Measurements from ENCODE around the gene SRGAP1. TPM values are rescaled to one million over a fixed set of nuclear protein-coding genes. Genes with fewer than 3 reads are reported as not detected.
"Not testable (repeated sequence)": the region's sequence is repeated elsewhere in the genome, so short reads cannot be mapped to it uniquely, and the experiment has no call there.

SRGAP1 gene
- total RNA-seq, 1 experiment from 2014 or later, result 10.7 TPM

DNA sequence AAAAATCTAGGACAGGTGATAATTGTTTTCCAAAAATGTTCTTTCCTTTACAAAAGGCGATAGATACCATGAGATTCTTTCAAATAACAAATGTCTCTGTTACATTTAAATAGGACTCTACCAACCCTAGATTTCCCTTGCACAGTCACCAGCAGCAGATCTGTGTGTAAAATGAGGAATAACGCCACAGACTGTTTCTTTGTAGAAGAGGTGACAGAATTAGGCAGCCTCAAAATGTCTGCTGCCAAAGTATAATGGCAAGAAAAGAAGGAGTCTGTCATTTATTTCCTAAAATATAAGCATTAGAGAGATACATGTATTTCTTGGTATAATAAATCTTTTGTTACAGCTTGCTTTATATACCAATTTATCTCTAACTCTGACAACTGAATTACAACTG is 8.5 kb upstream of the SRGAP1 start:
- no peak for DNase-seq (ENCODE audit: extremely low read depth, low read depth)

DNA sequence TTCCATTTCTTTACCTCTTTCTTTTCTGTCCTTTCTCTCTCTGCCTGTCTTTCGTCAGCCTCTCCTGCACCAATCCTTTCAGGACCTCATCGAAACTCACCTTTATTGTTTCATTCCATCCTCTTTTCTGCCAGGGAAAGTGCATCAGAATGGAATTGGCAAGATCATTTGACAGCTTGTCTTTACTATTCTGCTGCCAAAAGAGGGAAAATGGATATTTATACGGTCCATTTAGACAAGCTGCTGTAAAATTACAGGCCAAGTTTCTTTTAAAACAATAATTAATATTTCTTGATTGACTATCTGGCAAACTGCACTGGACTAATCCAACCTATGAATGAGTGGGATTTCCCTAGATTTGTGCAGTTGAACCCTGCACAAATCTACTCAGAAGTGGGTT is 7.6 kb upstream of the SRGAP1 start:
- DNase-seq (ENCODE audit: extremely low read depth, low read depth), result no peak

DNA sequence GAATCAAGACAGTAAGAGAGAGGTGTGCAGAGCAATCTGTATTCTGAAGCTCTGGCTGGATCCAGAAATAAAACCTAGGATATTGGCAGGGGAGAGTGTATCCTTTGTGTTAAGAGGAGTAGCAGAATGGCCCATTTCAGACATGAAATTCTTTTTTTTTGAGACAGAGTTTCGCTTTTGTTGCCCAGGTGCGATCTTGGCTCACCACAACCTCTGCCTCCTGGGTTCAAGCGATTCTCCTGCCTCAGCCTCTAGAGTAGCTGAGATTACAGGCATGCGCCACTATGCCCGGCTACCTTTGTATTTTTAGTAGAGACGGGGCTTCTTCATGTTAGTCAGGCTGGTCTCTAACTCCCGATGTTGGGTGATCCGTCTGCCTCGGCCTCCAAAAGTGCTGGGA is 6.1 kb upstream of the SRGAP1 start:
- DNase-seq (ENCODE audit: extremely low read depth, low read depth), result no peak

DNA sequence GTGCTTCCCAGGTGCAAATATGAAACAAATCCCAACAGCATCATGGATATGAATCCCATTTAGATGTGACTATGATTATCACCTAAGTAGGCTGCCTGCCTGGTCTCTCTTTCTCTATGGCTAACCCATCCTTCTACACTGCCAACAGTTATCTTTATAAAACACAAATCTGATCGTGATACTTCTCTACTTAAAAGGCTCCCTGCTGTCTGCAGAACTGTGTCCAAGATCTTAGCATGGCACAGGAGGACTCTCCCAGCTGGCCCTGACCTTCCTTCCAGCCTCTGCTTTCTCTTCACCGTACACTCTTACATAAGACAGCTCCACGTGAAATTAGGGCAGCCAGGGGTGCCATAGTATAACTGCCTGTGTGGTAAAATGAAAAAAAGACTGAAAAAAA is 3.5 kb upstream of the SRGAP1 start:
- DNase-seq (ENCODE audit: extremely low read depth, low read depth), result no peak

DNA sequence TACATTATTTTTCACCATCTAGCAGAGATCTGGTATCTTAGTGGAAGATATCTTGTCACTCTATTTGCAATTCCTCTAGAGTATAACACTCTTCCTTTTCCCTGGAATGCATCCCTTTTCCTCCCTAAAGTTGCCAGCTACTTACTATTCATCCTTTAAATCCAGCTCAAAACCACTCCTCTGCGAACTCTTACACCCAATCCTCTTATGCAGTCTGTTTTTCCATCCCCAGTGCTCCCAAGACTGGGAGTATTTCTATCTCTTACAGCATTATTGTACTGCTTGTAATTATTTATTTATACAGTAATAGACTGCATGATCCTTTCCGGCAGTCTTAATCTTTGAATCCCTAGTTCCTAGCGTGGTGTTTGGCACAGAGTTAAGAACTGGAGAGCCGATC is 2.9 kb upstream of the SRGAP1 start:
- no peak for DNase-seq (ENCODE audit: extremely low read depth, low read depth)

DNA sequence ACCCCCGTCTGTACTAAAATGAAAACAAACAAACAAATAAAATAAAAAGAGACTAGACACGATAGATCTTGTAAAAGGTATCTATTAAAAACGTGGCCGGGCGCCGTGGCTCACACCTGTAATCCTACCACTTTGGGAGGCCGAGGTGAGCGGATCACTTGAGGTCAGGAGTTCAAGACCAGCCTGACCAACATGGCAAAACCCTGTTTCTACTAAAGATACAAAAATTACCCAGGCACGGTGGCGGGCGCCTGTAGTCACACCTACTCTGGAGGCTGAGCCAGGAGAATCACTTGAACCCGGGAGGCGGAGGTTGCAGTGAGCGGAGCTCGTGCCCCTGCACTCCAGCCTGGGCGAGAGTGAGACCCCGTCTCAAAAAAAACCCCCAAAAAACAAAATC is 1.8 kb upstream of the SRGAP1 start:
- not testable (repeated sequence) for DNase-seq (ENCODE audit: extremely low read depth, low read depth)

DNA sequence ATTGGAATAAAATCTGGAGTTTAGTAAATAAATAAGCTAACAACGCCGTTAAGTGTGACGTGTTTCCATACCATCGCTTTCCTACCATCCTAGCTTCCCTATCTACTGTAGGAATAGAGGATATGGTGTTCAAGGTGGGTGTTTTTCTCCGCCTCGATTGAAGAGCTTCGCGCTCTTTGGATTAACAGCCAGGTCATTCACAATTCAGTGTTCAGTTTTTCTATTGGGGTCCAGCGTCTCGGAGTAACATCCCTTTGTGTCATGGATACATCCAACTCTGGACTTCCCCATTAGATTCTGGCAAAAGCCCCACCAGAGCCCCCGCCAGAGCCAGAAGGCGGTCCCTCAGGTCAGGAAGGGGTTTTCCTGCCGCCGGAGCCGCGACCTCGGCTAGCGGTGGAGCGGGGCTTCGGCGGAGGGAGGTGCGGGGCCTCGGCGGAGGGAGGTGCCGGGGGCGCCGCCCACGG is 1.2 kb upstream of the SRGAP1 start:
- no peak for DNase-seq (ENCODE audit: extremely low read depth, low read depth)

DNA sequence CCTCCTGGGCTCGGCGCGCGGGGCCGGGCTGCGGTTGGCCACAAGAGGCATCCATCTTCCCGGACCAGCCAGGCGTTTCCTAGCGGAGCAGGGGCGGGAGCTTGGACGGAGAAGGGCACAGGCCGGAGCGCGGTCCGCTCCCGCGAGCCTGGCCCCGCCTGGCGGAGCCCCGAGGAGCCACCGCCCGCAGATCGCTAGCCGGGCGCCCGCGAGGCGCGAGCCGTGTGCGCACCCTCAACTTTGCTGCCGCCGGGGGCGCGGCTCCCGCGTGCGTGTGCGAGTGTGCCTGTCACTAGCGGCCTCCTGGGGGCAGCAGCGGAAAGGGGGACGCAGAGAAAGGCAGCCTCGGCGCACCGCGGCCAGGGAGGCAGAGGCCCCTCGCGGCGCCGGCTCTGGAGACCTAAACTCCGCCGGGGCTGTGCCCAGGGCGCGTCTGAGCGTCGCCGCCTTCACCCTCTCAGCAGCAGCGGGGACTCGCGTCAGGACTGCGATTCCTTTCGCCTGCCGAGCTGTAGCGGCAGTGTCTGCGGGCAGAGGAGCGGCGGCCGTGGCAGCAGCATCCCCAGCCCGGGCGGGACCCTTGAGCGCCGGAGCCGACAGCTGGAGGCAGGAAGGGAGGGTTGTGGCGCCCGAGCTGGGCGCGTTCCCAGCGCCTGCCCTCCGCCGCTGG is 644 bp upstream of the SRGAP1 start:
- peak; percentile 92 for DNase-seq (ENCODE audit: extremely low read depth, low read depth)

DNA sequence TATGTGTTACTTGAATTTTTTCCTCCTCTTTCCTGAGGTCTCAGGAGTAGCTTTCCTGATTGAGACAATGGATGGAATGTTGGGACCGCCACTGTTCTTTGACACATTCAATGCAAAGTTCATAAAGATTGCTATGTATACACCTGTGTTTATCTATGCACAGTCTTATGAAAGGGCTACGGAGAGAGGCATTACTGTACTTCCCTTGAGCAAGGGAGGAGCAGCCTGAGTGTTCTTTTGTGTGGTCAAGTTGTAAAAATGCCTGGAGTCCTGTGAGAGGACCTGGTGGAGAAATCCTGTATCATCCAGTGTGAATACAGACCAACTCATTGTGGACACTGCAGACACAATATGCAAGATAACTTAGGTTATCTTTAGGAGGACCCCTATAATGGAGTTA is 1.2 kb downstream of the SRGAP1 start:
- peak; percentile 23 for DNase-seq (ENCODE audit: extremely low read depth, low read depth)

DNA sequence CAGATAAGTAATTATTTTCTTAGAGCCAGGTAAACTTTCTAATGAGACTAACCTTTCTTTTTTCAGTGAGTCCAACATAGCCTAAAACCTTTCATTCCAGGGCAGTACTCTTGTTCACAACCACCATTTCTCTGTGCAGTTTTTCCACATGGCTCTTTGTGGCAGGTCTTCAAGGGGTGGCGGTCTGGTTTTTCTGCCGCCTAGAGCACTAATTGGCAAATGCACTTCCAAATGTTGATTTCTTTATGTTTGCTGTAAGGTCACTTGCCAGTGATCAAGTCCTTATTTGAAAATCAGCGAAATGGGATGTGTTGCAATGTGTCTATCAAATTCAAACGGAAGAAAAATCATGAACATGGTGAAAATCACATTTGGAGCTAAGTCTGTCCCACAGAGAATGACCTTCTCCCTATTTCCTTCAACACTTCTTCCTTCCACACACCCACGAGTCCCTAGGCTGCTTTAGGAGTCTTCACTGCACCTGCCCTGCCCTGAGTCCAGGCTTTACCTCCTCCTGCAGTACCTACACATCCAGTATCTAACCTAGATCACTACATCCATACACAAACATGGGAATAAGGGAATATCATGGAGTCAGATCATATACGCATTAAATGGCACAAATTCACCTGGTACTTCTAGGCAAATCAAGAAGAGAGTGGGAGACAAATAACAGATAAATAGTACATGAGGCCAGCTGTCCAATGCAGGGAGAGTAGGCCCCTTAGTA is 1.9 kb downstream of the SRGAP1 start:
- DNase-seq (ENCODE audit: extremely low read depth, low read depth), result no peak

DNA sequence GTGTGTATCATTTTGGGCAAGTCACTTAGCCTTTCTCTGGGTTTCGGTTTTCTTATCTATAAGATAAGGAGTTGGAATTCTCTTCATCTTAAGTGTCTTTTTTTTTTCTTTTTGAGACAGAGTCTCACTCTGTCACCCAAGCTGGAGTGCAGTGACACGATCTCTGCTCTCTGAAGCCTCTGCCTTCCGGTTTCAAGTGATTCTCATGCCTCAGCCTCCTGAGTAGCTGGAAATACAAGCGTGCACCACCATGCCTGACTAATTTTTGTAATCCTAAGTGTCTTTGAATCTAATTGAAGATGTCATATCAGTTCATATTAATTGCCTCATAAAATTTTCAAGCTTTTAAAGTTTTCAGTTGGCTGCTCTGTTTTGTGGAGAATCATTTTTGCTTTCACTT is 4.0 kb downstream of the SRGAP1 start:
- no peak for DNase-seq (ENCODE audit: extremely low read depth, low read depth)

DNA sequence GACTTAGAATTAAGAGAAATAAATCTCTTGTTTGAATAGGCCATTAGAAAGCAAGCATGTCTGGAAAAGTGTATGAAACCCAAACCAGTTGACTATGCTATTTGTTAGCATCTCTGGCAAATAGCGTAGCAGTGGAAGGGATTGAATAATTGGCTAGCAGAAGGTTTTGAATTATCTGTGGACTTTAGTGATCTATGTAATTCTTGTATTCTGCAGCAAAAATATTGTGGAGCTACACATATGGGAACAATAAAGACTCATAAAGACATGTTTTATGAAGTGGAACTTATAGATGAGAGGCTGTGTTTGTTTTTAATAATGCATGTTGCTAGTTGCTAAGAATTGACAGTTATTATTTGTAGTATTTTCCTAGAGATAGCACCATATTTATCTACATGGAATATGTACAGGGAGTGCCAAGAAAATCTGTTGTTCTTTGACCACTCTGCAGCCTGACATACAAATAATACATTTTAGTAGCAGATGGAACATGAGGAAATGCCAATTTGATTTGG is 4.7 kb downstream of the SRGAP1 start:
- no peak for DNase-seq (ENCODE audit: extremely low read depth, low read depth)

DNA sequence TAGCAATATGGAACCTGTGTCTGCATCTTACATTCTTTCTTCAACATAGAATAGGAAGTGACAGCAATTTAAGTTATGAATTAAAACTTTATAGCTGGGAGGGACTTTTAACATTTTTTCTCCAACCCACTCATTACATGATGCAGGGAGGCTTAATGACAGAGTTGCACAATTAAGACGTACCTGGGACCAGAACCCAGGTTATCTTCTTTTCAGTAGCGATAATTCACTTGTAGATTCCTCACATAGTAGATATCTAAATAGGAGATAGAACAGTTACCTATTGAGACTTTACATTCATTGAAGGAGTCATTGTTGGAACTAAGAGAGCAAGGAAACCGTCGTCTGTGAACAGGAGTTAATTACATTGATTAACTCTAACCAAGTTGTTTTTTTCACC is 5.1 kb downstream of the SRGAP1 start:
- DNase-seq (ENCODE audit: extremely low read depth, low read depth), result no peak

DNA sequence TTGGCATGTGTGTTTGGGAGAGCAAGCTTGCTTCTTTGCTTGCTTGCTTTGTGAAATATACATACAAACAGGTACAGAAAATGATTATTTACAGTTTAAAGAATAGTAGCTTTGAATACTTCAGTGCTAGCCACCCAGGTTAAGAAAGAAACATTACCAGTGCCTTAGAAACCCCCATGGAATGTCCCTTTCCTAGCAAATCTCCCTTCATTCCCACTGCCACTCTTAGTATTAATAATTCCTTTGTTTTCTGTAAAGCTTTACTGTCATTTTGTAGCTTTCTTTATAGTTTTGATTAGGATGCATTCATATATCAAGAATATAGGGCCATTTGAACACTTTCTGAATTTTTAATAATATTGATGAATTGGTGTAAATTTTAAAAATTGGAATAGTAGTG is 9.5 kb downstream of the SRGAP1 start:
- DNase-seq (ENCODE audit: extremely low read depth, low read depth), result no peak

DNA sequence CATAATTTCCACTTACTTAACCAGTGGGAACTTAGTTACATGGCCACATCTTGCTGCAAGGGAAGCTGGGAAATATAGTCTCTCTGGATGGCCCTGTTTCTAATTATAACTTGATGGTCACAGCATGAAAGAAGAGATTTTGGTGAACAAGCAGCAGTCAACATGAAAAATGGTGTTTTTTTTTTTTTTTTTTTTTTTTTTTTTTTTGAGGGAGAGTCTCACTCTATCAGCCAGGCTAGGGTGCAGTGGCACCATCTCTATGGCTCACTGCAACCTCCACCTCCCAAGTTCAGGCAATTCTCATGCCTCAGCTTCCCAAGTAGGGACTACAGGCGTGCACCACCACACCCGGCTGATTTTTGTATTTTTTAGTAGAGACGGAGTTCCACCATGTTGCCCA is 10.8 kb downstream of the SRGAP1 start:
- DNase-seq (ENCODE audit: extremely low read depth, low read depth), result no peak

DNA sequence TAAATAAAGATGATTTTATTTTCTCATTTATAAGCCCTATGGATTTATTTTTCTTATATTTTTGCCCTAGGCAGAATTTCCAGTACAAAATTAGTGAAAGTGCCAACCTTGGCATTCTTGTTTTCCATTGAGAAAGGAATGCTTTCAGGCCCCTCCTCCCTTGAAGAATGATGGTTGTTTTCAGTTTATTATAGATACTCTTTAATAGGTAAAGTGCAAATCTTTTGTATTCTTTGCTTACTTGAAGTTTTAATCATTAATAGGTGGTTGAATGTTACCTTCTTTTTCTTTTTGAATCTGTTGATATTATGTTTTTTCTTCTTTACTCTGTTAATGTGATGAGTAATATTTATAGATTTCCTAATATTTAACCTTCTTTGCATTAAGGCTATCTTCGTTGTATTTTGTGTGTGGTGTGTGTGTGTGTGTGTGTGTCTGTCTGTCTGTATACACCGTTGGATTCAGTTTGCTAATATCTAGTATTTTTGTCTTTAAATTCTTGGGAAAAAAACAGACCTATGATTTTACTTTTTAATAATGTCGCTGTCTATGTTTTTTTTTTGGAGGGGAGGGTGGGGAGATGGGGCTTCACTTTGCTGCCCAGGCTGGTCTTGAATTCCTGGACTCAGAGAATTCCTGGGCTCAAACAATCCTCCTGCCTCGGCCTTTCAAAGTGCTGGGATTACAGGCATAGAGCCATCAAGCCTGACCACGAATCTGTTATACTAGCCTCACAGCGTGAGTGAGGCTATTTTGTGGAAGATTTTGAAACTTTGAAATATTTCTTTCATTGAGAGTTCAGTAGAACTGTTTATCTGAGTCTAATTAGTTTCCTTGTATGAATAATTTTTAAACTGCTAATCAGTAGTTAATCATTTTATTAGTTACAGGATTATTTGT is 13.5 kb downstream of the SRGAP1 start:
- no peak for DNase-seq (ENCODE audit: extremely low read depth, low read depth)

DNA sequence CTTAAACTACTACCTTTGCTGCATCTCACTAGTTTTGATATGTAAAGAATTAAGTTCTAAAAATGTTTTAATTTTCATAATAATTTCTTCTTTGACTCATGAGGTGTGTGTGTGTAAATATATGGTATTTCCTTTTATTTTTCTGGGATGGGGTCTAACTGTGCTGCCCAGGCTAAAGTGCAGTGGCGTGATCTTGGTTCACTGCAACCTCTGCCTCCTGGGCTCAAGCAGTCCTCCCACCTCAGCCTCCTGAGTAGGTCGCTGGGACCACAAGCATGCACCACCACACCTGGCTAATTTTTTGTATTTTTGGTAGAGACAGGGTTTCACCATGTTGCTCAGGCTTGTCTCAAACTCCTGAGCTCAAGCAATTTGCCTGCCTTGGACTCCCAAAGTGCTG is 15.4 kb downstream of the SRGAP1 start:
- DNase-seq (ENCODE audit: extremely low read depth, low read depth), result not testable (repeated sequence)

DNA sequence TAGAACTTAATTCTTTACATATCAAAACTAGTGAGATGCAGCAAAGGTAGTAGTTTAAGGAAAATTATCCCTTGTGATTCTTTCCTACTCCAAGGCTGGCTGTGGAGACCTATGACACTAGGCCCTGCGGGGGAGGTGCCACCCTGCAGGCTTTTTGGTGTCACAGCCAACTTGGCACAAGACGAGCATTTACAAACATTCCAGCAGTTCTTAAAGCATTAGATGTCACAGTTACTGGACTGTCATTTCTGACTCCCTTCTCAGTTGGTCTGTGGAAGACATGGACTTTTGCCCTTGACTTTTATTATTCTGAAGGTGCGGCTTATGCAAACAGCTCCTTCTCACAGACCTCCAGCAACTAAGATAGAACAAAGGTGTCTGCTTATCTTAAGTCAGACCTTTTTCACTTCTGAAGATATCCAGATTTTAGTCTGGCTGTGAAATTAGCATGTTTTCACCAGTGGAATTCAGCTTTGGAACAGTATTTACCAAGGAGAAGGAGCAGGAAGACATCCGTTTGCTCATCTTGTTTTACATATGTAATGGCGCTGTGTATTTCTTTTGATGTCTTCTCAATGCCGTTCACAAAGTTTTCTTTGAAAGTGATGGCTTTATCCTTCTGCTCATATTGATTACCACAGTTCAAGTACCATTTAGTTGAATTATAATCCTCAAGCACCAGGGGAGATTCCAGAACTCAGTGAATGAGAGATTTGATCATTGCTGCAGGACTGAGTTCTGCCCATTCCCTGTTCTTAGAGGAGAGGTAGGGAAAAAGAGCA is 17.9 kb downstream of the SRGAP1 start:
- peak; percentile 44 for DNase-seq (ENCODE audit: extremely low read depth, low read depth)

DNA sequence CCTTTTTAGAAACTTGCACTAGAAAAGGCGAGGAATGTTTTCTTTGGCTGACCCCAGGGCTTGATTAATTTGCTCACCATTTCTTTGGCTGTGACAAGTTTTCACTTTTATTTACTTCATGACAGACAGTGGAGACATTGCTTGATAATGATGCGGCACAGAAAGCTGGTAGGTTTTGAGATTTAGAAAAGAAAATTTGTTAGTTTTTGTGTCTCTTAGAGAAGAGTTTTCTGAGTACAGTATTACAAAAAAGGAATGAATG is 18.4 kb downstream of the SRGAP1 start:
- no peak for DNase-seq (ENCODE audit: extremely low read depth, low read depth)

DNA sequence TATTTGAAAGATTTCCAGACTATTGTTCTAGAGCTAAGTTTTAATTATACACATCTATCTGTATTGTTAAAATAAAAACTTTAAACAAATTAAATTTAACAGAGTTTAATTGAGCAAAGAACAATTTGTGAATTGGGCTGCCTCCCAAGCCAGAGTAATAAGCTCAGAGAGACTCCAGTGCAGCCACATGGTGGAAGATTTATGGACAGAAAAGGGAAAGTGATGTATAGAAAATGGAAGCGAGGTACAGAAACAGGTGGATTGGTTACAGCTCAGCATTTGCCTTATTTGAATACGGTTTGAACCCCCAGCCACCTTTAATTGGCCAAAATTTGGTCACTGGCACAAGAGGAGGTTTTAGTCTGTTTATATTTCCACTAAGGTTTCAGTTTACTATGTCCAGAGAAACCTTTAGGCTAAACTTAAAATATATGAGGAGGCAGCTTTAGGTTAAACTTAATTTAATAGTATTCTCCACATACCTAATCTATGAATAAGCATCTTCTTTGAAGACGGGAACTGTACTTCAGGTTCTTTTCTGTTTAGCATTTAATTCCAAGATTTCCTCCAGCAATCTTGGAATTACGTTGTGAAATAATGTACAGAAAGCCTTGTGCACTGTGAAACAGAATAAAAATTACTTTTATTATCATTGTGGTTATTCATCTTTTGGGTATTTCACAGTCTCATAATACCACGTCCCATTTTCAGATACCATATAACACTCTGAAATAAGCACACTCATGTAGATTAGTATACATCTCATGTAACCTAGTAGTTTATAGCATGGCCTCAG is 19.4 kb downstream of the SRGAP1 start:
- DNase-seq (ENCODE audit: extremely low read depth, low read depth), result no peak

Measured in NCI-H460 (cell line).